Common myeloid progenitor, CD34-positive (primary cell): ENCODE measurements around the gene DRD3.
A peak's percentile ranks its signal among the peaks of the same experiment; 100 is the strongest.

Source experiments
- CTCF ChIA-PET: fragments of 350-600 bp; sonication (Branson Sonifier 250); formaldehyde crosslinking; loops from one replicate; lab custom pipeline; 2021; ENCODE audit warnings: antibody characterized with exemption; lab: Charles Lee
- POLR2A ChIA-PET: fragments of 350-600 bp; sonication (Branson Sonifier 250); formaldehyde crosslinking; loops from one replicate; lab custom pipeline; 2021; ENCODE audit warnings: antibody characterized with exemption; lab: Charles Lee
- DNase-seq, 3 donors: peaks; one replicate each; pipeline versions ENCODE4 v3.0.0 to v3.0.0-alpha.2; 2013
- H3K27ac ChIP-seq, 2 experiments: 1 replicate in 1 of 2; 2 replicates in 1 of 2; pipeline ENCODE4 v1.7.0; 2013; ENCODE audit warnings: inconsistent platforms in 2 of 2, low read length in 2 of 2, mild to moderate bottlenecking in 2 of 2, low read depth in 1 of 2, moderate library complexity in 1 of 2; ENCODE audit not compliant: severe bottlenecking in 2 of 2, insufficient read depth in 1 of 2, poor library complexity in 1 of 2
- H3K27me3 ChIP-seq, 5 experiments: replicated peaks in 2 of 5; 1 replicate in 3 of 5; 2 replicates in 2 of 5; pipeline versions ENCODE4 v1.6.1 to v1.7.0; 2013; ENCODE audit warnings: low read length in 4 of 5, mild to moderate bottlenecking in 2 of 5, moderate library complexity in 2 of 5, inconsistent platforms in 1 of 5; ENCODE audit not compliant: insufficient read depth in 5 of 5, control insufficient read depth in 4 of 5
- H3K36me3 ChIP-seq, 4 experiments: 1 replicate in 2 of 4; 2 replicates in 2 of 4; pipeline versions ENCODE4 v1.6.1 to v1.7.0; 2013; ENCODE audit warnings: low read length in 3 of 4, control low read depth in 1 of 4, mild to moderate bottlenecking in 1 of 4; ENCODE audit not compliant: control insufficient read depth in 4 of 4, insufficient read depth in 4 of 4
- H3K4me1 ChIP-seq, 4 experiments: 1 replicate in 3 of 4; 2 replicates in 1 of 4; pipeline versions ENCODE4 v1.6.1 to v1.7.1; 2013; ENCODE audit warnings: low read length in 3 of 4, mild to moderate bottlenecking in 3 of 4, control low read depth in 1 of 4, inconsistent platforms in 1 of 4, moderate library complexity in 1 of 4; ENCODE audit not compliant: control insufficient read depth in 4 of 4, insufficient read depth in 4 of 4; ENCODE audit errors: control extremely low read depth in 1 of 4
- H3K4me3 ChIP-seq, 7 experiments: 1 replicate in 4 of 7; 2 replicates in 3 of 7; pipeline versions ENCODE4 v1.5.1 to v1.7.0; 2013; ENCODE audit warnings: mild to moderate bottlenecking in 7 of 7, low read length in 6 of 7, moderate library complexity in 6 of 7, inconsistent platforms in 2 of 7, low read depth in 2 of 7, control low read depth in 1 of 7; ENCODE audit not compliant: insufficient read depth in 4 of 7, control insufficient read depth in 1 of 7; ENCODE audit errors: extremely low read depth in 1 of 7
- H3K9me3 ChIP-seq, 5 experiments: 1 replicate in 4 of 5; 2 replicates in 1 of 5; pipeline versions ENCODE4 v1.6.1 to v1.7.1; 2013; ENCODE audit warnings: low read length in 4 of 5, mild to moderate bottlenecking in 2 of 5, inconsistent platforms in 1 of 5, low read depth in 1 of 5, moderate library complexity in 1 of 5; ENCODE audit not compliant: control insufficient read depth in 4 of 5, insufficient read depth in 2 of 5; ENCODE audit errors: control extremely low read depth in 1 of 5
- WGBS: methylation state at CpG from one replicate; pipeline ENCODE4 v1.1.5; 2013; ENCODE audit not compliant: insufficient coverage; 5-methylcytosine and 5-hydroxymethylcytosine counted together

DRD3 gene

DNA sequence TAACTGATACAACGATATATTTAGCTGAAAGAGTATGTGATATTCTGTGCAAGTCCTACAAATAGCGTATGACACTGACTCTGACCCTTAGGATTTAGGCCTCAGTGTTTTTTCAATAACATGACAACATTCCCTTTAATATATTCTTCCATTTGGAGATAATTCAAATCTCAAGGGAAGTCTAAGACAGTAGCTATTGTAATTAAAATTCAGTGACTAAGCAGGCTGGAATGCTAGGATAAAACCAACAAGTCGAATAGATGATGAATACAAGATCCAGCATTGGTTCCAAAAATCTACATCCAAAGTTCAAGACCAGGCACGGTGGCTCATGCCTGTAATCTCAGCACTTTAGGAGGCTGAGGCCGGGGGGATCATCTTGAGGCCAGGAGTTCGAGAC is 66.2 kb downstream of the DRD3 start:
- H3K4me3 ChIP-seq = no peak overlapping the region
- POLR2A ChIA-PET = no interaction called here
- CTCF ChIA-PET = no interaction called here
- 100% methylated on average over 4 of the region's 6 CpGs for WGBS
- H3K27ac ChIP-seq = no peak overlapping the region
- H3K4me1 ChIP-seq = peaks cover 3 to 13% (median 7%) of the 10 kb centered on the region in 4 experiments
- DNase-seq = no peak
- H3K9me3 ChIP-seq = no peaks in the 10 kb centered on the region
- H3K27me3 ChIP-seq = no peaks in the 10 kb centered on the region
- no peaks in the 10 kb centered on the region for H3K36me3 ChIP-seq

DNA sequence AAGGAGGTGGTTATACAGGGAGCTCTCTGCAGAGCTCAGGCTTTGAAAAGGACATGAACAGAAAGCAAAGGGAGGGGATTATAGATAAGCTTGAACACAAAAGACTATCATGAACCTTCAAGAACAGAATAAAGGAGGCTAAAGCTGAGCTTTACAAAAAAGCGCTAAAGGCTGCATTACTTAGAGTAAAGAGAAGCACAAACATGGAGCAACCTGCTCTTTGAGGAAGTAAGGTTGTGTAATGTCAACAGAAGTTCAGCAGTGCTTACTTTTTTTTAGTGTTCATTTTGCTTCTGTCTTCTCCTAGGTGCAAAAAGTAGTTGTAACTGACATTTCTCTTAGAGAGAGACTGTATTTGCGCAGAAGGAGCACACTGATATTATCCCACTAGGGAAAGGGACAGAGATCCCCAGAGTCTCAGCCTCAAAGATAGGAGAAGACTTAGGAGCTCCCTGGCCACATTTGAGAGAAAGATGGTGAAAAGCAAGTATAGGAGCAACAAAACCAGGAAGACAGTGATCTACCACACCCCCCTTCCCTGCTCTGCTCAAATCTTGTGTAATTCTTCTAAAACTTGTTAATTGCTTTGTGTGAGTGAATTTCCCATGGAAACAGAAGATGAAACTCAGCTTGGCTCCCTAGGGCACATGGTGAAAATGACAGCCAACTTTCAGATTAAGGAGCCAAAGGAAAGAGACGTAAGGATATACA is 67.6 kb downstream of the DRD3 start:
- Histone ChIP-seq H3K27ac (no peak overlapping the region), H3K4me3 (no peak overlapping the region), H3K4me1 (peaks cover 3 to 13% (median 7%) of the 10 kb centered on the region in 4 experiments), H3K36me3 (no peaks in the 10 kb centered on the region), H3K27me3 (no peaks in the 10 kb centered on the region), H3K9me3 (no peaks in the 10 kb centered on the region)
- POLR2A ChIA-PET = no interaction called here
- 92% methylated on average over 2 of the region's 3 CpGs for WGBS
- CTCF ChIA-PET = no interaction called here
- DNase-seq = peak in 2 of 3 donors; percentile 50 to 53

DNA sequence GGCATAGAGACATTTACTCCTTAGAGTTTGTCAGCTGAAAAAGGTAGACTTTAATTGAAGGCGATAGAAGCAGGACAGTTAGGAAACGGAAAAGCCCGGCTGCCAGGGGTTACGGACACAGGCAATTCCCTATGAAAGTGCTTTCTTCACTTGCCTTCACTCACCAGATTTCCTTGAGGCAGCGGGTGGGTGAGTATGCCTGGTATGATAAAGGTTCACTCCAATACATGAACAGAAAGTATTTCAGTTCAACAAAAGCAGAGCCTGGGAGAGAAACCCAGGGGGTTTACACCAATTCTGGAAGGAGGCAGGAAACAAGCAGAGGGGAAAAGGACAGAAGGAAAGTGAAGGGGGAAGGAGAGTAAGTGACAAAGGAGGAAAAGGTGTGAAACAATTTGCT is 68.4 kb downstream of the DRD3 start:
- Histone ChIP-seq H3K9me3 (no peaks in the 10 kb centered on the region), H3K27ac (no peak overlapping the region), H3K36me3 (no peaks in the 10 kb centered on the region), H3K4me3 (no peak overlapping the region), H3K27me3 (no peaks in the 10 kb centered on the region), H3K4me1 (peaks cover 3 to 16% (median 7%) of the 10 kb centered on the region in 4 experiments)
- no peak for DNase-seq
- ChIA-PET CTCF (no interaction called here), POLR2A (no interaction called here)
- 93% methylated on average over 4 of the region's 5 CpGs for WGBS

DNA sequence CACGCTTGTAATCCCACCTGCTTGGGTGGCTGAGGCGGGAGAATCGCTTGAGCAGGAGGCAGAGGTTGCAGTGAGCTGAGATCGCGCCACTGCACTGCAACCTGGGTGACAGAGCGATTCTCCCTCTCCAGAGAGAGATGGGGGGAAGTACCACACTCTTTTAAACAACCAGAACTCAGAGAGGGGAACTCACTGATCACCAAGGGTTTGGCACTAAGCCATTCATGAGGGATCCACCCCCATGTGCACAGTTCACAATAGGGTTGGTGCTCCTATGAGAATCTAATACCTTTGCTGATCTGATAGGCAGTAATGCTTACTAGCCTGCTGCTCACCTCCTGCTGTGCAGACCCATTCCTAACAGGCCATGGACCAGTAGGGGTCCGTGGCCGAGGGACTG is 70.7 kb downstream of the DRD3 start:
- WGBS = 97% methylated on average over 6 of the region's 8 CpGs
- no peaks in the 10 kb centered on the region for H3K36me3 ChIP-seq
- H3K4me3 ChIP-seq = no peak overlapping the region
- ChIA-PET POLR2A (no interaction called here), CTCF (no interaction called here)
- H3K27me3 ChIP-seq = no peaks in the 10 kb centered on the region
- no peaks in the 10 kb centered on the region for H3K9me3 ChIP-seq
- DNase-seq = peak in 2 of 3 donors; percentile 9 to 13
- peaks cover 3 to 16% (median 7%) of the 10 kb centered on the region in 4 experiments for H3K4me1 ChIP-seq
- no peak overlapping the region for H3K27ac ChIP-seq

DNA sequence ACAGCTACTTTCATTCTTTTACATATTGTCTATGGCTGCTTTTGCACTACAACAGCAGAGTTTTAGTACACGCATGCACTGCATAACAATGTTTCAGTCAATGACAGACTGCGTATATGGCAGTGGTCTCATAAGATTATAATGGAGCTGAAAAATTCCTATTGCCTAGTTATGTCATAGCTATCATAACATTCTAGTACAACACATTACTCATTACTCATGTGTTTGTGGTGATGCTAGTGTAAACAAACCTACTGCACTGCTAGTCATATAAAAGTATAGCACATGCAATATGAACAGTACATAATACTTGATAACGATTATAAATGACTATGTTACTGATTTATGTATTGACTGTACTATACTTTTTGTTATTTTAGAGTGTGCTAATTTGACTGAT is 74.4 kb downstream of the DRD3 start:
- no peak for DNase-seq
- H3K27me3 ChIP-seq = no peaks in the 10 kb centered on the region
- no CpG with 5 or more reads among the region's 3 CpGs for WGBS
- CTCF ChIA-PET = no interaction called here
- POLR2A ChIA-PET = no interaction called here
- H3K4me1 ChIP-seq = peaks cover 0 to 3% (median 0%) of the 10 kb centered on the region in 4 experiments
- no peak overlapping the region for H3K27ac ChIP-seq
- no peak overlapping the region for H3K4me3 ChIP-seq
- H3K9me3 ChIP-seq = no peaks in the 10 kb centered on the region
- no peaks in the 10 kb centered on the region for H3K36me3 ChIP-seq

DNA sequence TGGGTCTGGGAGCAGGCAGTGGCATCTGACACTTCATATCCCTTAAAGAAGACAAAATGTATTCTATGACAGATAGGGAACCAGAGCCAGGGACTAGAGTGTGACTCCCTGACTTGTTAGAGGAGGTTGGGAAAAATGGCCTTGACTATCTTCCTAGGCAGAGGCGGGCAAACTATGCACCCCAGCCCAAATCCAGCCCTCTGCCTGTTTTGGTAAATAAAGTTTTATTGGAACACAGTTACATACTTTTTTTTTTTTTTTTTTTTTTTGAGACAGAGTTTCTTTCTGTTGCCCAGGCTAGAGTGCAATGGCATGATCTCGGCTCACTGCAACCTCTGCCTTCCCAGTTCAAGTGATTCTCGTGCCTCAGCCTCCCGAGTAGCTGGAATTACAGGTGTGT is 75.0 kb downstream of the DRD3 start:
- no peak for DNase-seq
- 98% methylated on average over 3 of the region's 4 CpGs for WGBS
- Histone ChIP-seq H3K9me3 (no peaks in the 10 kb centered on the region), H3K4me1 (peaks cover 0 to 3% (median 0%) of the 10 kb centered on the region in 4 experiments), H3K36me3 (no peaks in the 10 kb centered on the region), H3K27ac (no peak overlapping the region), H3K27me3 (no peaks in the 10 kb centered on the region), H3K4me3 (no peak overlapping the region)
- CTCF ChIA-PET = no interaction called here
- POLR2A ChIA-PET = no interaction called here

DNA sequence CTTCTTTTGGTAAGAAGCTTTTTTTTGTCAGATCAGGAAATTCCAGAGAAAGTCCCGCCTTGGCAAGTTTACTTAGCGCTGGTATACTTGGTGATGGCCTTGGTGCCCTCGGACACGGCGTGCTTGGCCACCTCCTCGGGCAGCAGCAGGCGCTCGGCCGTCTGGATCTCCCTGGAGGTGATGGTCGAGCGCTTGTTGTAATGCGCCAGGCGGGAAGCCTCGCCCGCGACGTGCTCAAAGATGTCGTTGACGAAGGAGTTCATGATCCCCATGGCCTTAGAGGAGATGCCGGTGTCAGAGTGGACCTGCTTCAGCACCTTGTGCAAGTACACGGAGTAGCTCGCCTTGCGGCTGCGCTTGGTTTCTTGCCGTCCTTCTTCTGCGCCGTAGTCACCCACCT is 75.7 kb downstream of the DRD3 start:
- ChIA-PET CTCF (no interaction called here), POLR2A (no interaction called here)
- H3K27me3 ChIP-seq = no peaks in the 10 kb centered on the region
- H3K27ac ChIP-seq = no peak overlapping the region
- 95% methylated on average over 27 of the region's 27 CpGs for WGBS
- H3K4me1 ChIP-seq = peaks cover 0 to 3% (median 0%) of the 10 kb centered on the region in 4 experiments
- no peaks in the 10 kb centered on the region for H3K9me3 ChIP-seq
- no peak for DNase-seq
- no peaks in the 10 kb centered on the region for H3K36me3 ChIP-seq
- H3K4me3 ChIP-seq = no peak overlapping the region
